Activated CD4-positive, alpha-beta T cell treated with anti-CD3 and anti-CD28 coated beads for 36 hours (primary cell): ENCODE measurements around the gene MPRIP. TPM values are rescaled to one million over a fixed set of nuclear protein-coding genes. Genes with fewer than 3 reads are reported as not detected.
A peak's percentile ranks its signal among the peaks of the same experiment; 100 is the strongest.

Experiments
- ATAC-seq: fragments of 200-7000 bp; cut with Tn5 transposase; one replicate; pipeline ENCODE4 v1.10.0; 2021; ENCODE audit warnings: mild to moderate bottlenecking, moderate library complexity
- CTCF ChIA-PET: fragments of 350-600 bp; sonication (Branson Sonifier 250); formaldehyde crosslinking; loops from one replicate; lab custom pipeline; 2021; ENCODE audit warnings: antibody characterized with exemption; lab: Charles Lee
- POLR2A ChIA-PET: fragments of 350-600 bp; sonication (Branson Sonifier 250); formaldehyde crosslinking; loops from one replicate; lab custom pipeline; 2021; ENCODE audit warnings: antibody characterized with exemption, inconsistent platforms; lab: Charles Lee
- DNase-seq: peaks from one replicate; pipeline ENCODE4 v3.0.0-alpha.2; 2020
- H3K27ac Mint-ChIP-seq: one replicate; pipeline ENCODE4 v1.8.0; 2021; ENCODE audit warnings: mixed read lengths
- H3K27me3 Mint-ChIP-seq: one replicate; pipeline ENCODE4 v1.8.0; 2021; ENCODE audit warnings: mixed read lengths
- H3K36me3 Mint-ChIP-seq: one replicate; pipeline ENCODE4 v1.8.0; 2021; ENCODE audit warnings: low read depth, mixed read lengths
- H3K4me1 Mint-ChIP-seq: one replicate; pipeline ENCODE4 v1.8.0; 2021; ENCODE audit warnings: mixed read lengths
- H3K4me3 Mint-ChIP-seq: one replicate; pipeline ENCODE4 v1.8.0; 2021; ENCODE audit warnings: mild to moderate bottlenecking, moderate library complexity, mixed read lengths
- H3K9me3 Mint-ChIP-seq: one replicate; pipeline ENCODE4 v1.8.0; 2021; ENCODE audit warnings: low read depth, mixed read lengths
- intact Hi-C, 2 experiments: fragments of 100-400 bp; cut with DNase I in 1 of 2; cut with micrococcal nuclease in 1 of 2; formaldehyde crosslinking; loops; one replicate each; pipeline versions ENCODE4 v1.14.2 to v1.15.1; 2022 to 2024; cut with DNase I, micrococcal nuclease
- total RNA-seq, 2 experiments: library from RNA; stranded (reverse); gene quantifications; one replicate each; pipeline ENCODE4 v1.2.3, GENCODE V29; 2021

The MPRIP gene
- total RNA-seq, 2 experiments from 2014 or later: 131 to 179 TPM

GRCh38 chr17:17125136-17126084 lies 83.2 kb downstream of the MPRIP start:
- Mint-ChIP-seq H3K27ac (peak overlapping the region; percentile 61), H3K9me3 (no peaks in the 10 kb centered on the region), H3K4me3 (no peak overlapping the region), H3K4me1 (peaks cover 50% of the 10 kb centered on the region), H3K27me3 (no peaks in the 10 kb centered on the region), H3K36me3 (peaks cover 4% of the 10 kb centered on the region)
- ChIA-PET CTCF (interaction anchor here (0.6 kb wide), 3 partner anchors 16 to 534 kb away, joined by 3 to 4 read pairs (median 3); no protein-coding TSS in a partner anchor), POLR2A (no interaction called here)
- no peak for DNase-seq
- peak; percentile 60 for ATAC-seq
- intact Hi-C loops: no loop called here

- ChIA-PET POLR2A (no interaction called here), CTCF (interaction anchor here (0.8 kb wide), 1 partner anchor 18 kb away, joined by 3 read pairs; no protein-coding TSS in a partner anchor)
- Mint-ChIP-seq H3K27me3 (no peaks in the 10 kb centered on the region), H3K4me1 (peaks cover 43% of the 10 kb centered on the region), H3K27ac (peak overlapping the region; percentile 22), H3K36me3 (peaks cover 4% of the 10 kb centered on the region), H3K9me3 (no peaks in the 10 kb centered on the region), H3K4me3 (no peak overlapping the region)
- no peak for DNase-seq
- intact Hi-C loops: no loop called here
- peak; percentile 17 for ATAC-seq
These were observed 84.2 kb downstream of the MPRIP start for GRCh38 chr17:17126131-17127110.

GRCh38 chr17:17127156-17127555 lies 84.9 kb downstream of the MPRIP start:
- ChIA-PET CTCF (interaction anchor here (0.6 kb wide), 1 partner anchor 137 kb away, joined by 4 read pairs; no protein-coding TSS in a partner anchor), POLR2A (no interaction called here)
- H3K27ac Mint-ChIP-seq: no peak overlapping the region
- H3K4me1 Mint-ChIP-seq: peaks cover 39% of the 10 kb centered on the region
- H3K27me3 Mint-ChIP-seq: no peaks in the 10 kb centered on the region
- DNase-seq (no peak), ATAC-seq (no peak)
- peaks cover 4% of the 10 kb centered on the region for H3K36me3 Mint-ChIP-seq
- no peaks in the 10 kb centered on the region for H3K9me3 Mint-ChIP-seq
- H3K4me3 Mint-ChIP-seq: no peak overlapping the region
- intact Hi-C loops: no loop called here

GRCh38 chr17:17127730-17128291 lies 85.6 kb downstream of the MPRIP start:
- DNase-seq (no peak), ATAC-seq (no peak)
- no peaks in the 10 kb centered on the region for H3K9me3 Mint-ChIP-seq
- H3K4me1 Mint-ChIP-seq: peaks cover 37% of the 10 kb centered on the region
- CTCF ChIA-PET: interaction anchor here (0.6 kb wide), 2 partner anchors 138 to 1089 kb away, joined by 3 to 4 read pairs; no protein-coding TSS in a partner anchor
- POLR2A ChIA-PET: no interaction called here
- H3K36me3 Mint-ChIP-seq: peaks cover 4% of the 10 kb centered on the region
- no peak overlapping the region for H3K27ac Mint-ChIP-seq
- intact Hi-C loops: no loop called here
- H3K27me3 Mint-ChIP-seq: no peaks in the 10 kb centered on the region
- H3K4me3 Mint-ChIP-seq: no peak overlapping the region

- DNase-seq (no peak), ATAC-seq (no peak)
- CTCF ChIA-PET: interaction anchor here (1.2 kb wide), 1 partner anchor 13 kb away, joined by 3 read pairs; no protein-coding TSS in a partner anchor
- no peak overlapping the region for H3K27ac Mint-ChIP-seq
- POLR2A ChIA-PET: no interaction called here
- intact Hi-C loops: no loop called here
- peaks cover 5% of the 10 kb centered on the region for H3K36me3 Mint-ChIP-seq
- peaks cover 34% of the 10 kb centered on the region for H3K4me1 Mint-ChIP-seq
- H3K4me3 Mint-ChIP-seq: no peak overlapping the region
- H3K9me3 Mint-ChIP-seq: no peaks in the 10 kb centered on the region
- H3K27me3 Mint-ChIP-seq: no peaks in the 10 kb centered on the region
These were observed 86.3 kb downstream of the MPRIP start for GRCh38 chr17:17128476-17129075.

GRCh38 chr17:17129466-17129865 lies 87.2 kb downstream of the MPRIP start:
- H3K27me3 Mint-ChIP-seq: no peaks in the 10 kb centered on the region
- no peak for DNase-seq
- CTCF ChIA-PET: interaction anchor here (0.6 to 1.2 kb wide), 2 partner anchors 12 to 1056 kb away, joined by 3 to 5 read pairs; no protein-coding TSS in a partner anchor
- peaks cover 26% of the 10 kb centered on the region for H3K4me1 Mint-ChIP-seq
- H3K27ac Mint-ChIP-seq: no peak overlapping the region
- no peaks in the 10 kb centered on the region for H3K9me3 Mint-ChIP-seq
- ATAC-seq: no peak
- H3K4me3 Mint-ChIP-seq: no peak overlapping the region
- intact Hi-C loops: no loop called here
- H3K36me3 Mint-ChIP-seq: peaks cover 5% of the 10 kb centered on the region
- POLR2A ChIA-PET: no interaction called here

- CTCF ChIA-PET: interaction anchor here (0.6 kb wide), 1 partner anchor 1055 kb away, joined by 5 read pairs; no protein-coding TSS in a partner anchor
- POLR2A ChIA-PET: no interaction called here
- Mint-ChIP-seq H3K4me1 (peaks cover 18% of the 10 kb centered on the region), H3K27ac (no peak overlapping the region), H3K27me3 (no peaks in the 10 kb centered on the region), H3K36me3 (peaks cover 7% of the 10 kb centered on the region), H3K4me3 (no peak overlapping the region), H3K9me3 (no peaks in the 10 kb centered on the region)
- DNase-seq (no peak), ATAC-seq (no peak)
- intact Hi-C loops: no loop called here
These were observed 88.0 kb downstream of the MPRIP start for GRCh38 chr17:17130077-17130844.

- Mint-ChIP-seq H3K36me3 (peaks cover 8% of the 10 kb centered on the region), H3K4me1 (peaks cover 2% of the 10 kb centered on the region), H3K4me3 (no peak overlapping the region), H3K27me3 (no peaks in the 10 kb centered on the region), H3K27ac (no peak overlapping the region), H3K9me3 (no peaks in the 10 kb centered on the region)
- ATAC-seq (no peak), DNase-seq (no peak)
- ChIA-PET CTCF (no interaction called here), POLR2A (no interaction called here)
- intact Hi-C loops: no loop called here
These were observed 89.6 kb downstream of the MPRIP start for GRCh38 chr17:17131839-17132238.

- ATAC-seq: no peak
- no peak overlapping the region for H3K27ac Mint-ChIP-seq
- H3K9me3 Mint-ChIP-seq: no peaks in the 10 kb centered on the region
- no peaks in the 10 kb centered on the region for H3K27me3 Mint-ChIP-seq
- DNase-seq: no peak
- H3K4me3 Mint-ChIP-seq: no peak overlapping the region
- intact Hi-C loops: no loop called here
- H3K4me1 Mint-ChIP-seq: no peaks in the 10 kb centered on the region
- ChIA-PET CTCF (interaction anchor here (0.8 to 1.5 kb wide), 4 partner anchors 9 to 149 kb away, joined by 3 to 5 read pairs (median 4); no protein-coding TSS in a partner anchor), POLR2A (no interaction called here)
- peaks cover 9% of the 10 kb centered on the region for H3K36me3 Mint-ChIP-seq
These were observed 90.5 kb downstream of the MPRIP start for GRCh38 chr17:17132746-17133145.
